Thyroid gland (tissue), 4 donors: ENCODE measurements around the gene FGF22.

ENCODE experiments used
- POLR2A ChIP-seq, 2 donors: fragments of 450-650 bp; IDR thresholded peaks; one replicate each; pipeline ENCODE4 v1.6.1; 2017; ENCODE audit warnings: antibody characterized with exemption in 2 of 2, mild to moderate bottlenecking in 2 of 2, moderate library complexity in 1 of 2
- TF ChIP-seq, protein P1 (sequence below), 6 experiments: fragments of 200-600 bp in 3 of 6; fragments of 450-650 bp in 3 of 6; sonication (generic) in 3 of 6; IDR thresholded peaks; one replicate each; pipeline ENCODE4 v1.5.1; 2016 to 2019; ENCODE audit warnings: antibody characterized with exemption in 6 of 6, mild to moderate bottlenecking in 2 of 6, inconsistent platforms in 1 of 6, moderate library complexity in 1 of 6

DNA sequence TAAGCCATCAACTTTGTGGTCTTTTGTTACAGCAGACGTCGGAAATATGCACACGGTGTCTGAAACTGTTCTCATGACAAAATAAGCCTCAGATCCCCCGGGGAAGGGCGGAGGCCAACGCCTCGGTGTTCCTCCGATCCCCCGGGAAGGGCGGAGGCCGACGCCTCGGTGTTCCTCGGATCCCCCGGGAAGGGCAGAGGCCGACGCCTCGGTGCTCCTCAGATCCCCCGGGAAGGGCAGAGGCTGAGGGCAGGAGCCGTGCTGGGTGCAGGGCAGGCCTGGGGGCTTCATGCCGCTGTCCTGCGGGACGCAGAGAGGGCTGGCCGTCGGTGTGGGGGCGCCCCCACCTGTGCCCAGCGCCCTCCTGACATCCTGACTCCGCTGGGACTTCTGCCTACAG is 4.7 kb downstream of the FGF22 start:
- TF ChIP-seq, protein P1, sequence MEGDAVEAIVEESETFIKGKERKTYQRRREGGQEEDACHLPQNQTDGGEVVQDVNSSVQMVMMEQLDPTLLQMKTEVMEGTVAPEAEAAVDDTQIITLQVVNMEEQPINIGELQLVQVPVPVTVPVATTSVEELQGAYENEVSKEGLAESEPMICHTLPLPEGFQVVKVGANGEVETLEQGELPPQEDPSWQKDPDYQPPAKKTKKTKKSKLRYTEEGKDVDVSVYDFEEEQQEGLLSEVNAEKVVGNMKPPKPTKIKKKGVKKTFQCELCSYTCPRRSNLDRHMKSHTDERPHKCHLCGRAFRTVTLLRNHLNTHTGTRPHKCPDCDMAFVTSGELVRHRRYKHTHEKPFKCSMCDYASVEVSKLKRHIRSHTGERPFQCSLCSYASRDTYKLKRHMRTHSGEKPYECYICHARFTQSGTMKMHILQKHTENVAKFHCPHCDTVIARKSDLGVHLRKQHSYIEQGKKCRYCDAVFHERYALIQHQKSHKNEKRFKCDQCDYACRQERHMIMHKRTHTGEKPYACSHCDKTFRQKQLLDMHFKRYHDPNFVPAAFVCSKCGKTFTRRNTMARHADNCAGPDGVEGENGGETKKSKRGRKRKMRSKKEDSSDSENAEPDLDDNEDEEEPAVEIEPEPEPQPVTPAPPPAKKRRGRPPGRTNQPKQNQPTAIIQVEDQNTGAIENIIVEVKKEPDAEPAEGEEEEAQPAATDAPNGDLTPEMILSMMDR (IDR thresholded peaks at IDR 0.05): no peak
- TF ChIP-seq POLR2A (IDR thresholded peaks at IDR 0.05): no peak
